GM13977 (cell line): ENCODE results near the gene PTGER2.

Source experiments
- DNase-seq: peaks from one replicate; pipeline ENCODE4 v3.0.0; 2012; ENCODE audit warnings: low spot score
- in situ Hi-C: fragments of 300-500 bp; cut with MboI; formaldehyde crosslinking; loops from one replicate; pipeline ENCODE4 v1.12.0; 2022; ENCODE audit warnings: low sequenced_read_pairs, low pct_unique_long_range_greater_than_20kb, mixed read lengths, inconsistent platforms; ENCODE audit not compliant: unreplicated experiment
- TF ChIP-seq, protein P1 (sequence below): IDR thresholded peaks from 2 replicates; pipeline ENCODE4 v1.5.1; 2012; ENCODE audit warnings: mild to moderate bottlenecking, control low read depth; ENCODE audit not compliant: insufficient read depth; ENCODE audit errors: extremely low read depth, missing control alignments

PTGER2 gene

DNA sequence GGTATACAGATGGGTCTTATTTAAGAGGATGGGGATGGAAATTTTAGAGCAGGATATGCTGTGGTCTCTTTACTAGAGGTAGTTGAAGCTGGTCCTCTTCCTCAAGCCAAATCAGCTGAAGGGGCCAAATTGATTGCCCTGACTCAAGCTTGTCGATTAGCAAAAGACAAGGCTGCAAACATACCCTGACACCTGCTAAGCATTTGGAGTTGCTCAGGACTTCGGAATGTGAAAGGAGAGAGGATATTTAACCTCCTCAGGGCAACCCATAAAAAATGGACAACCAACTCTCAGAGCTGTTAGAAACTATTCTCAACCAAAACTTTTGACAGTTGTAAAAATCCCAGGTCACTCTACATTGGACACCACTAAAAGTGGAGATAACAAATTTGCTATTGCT lies 31.0 kb upstream of the PTGER2 start:
- TF ChIP-seq, protein P1, sequence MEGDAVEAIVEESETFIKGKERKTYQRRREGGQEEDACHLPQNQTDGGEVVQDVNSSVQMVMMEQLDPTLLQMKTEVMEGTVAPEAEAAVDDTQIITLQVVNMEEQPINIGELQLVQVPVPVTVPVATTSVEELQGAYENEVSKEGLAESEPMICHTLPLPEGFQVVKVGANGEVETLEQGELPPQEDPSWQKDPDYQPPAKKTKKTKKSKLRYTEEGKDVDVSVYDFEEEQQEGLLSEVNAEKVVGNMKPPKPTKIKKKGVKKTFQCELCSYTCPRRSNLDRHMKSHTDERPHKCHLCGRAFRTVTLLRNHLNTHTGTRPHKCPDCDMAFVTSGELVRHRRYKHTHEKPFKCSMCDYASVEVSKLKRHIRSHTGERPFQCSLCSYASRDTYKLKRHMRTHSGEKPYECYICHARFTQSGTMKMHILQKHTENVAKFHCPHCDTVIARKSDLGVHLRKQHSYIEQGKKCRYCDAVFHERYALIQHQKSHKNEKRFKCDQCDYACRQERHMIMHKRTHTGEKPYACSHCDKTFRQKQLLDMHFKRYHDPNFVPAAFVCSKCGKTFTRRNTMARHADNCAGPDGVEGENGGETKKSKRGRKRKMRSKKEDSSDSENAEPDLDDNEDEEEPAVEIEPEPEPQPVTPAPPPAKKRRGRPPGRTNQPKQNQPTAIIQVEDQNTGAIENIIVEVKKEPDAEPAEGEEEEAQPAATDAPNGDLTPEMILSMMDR, result no peak
- no peak for DNase-seq
- in situ Hi-C loops, result loop anchor here (10.0 kb wide), 1 partner anchor 192 kb away; no protein-coding TSS in a partner anchor

DNA sequence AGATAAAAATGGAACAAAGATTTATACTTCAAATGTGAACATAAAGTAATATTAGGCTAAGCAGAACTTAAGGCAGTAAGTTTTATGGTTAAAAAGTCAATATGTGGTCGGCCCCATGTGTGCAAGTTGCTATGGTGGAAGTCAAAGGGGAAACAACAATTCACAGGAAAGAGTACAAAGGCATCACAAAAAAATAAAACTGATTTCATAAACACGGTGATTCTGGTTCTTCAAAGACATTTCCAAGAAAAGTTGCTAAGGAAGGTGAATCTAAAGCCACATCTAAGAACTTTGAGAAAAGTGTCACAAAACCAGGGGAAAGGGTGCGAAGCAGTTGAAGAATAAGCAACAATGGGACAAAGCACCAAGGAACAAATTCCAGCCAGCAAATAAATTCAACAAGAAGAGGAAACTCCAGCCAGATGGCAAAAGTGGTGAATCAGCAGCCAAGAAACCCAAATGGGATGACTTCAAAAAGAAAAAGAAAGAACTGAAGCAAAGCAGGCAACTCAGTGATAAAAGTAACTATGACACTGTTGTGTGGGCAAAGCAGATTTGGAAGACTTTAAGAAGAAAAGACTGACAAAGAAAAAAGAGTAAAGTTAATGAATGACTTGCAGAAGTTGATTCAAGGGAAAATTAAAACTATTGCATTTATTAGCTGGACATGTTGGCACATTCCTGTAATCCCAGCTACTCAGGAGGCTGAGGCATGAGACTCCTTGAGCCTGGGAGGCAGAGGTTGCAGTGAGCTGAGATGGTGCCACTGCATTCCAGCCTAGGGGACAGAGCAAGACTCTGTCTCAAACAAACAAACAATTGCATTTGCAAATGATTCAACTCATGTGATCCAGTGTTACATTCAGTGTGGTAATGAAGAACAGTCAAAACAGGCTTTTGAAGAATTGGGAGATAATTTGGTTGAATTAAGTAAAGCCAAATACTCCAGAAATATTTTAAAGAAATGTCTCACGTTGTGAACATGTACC lies 27.2 kb upstream of the PTGER2 start:
- DNase-seq, result no peak
- in situ Hi-C loops, result loop anchor here (10.0 kb wide), 1 partner anchor 188 kb away; no protein-coding TSS in a partner anchor
- TF ChIP-seq, protein P1, result no peak

DNA sequence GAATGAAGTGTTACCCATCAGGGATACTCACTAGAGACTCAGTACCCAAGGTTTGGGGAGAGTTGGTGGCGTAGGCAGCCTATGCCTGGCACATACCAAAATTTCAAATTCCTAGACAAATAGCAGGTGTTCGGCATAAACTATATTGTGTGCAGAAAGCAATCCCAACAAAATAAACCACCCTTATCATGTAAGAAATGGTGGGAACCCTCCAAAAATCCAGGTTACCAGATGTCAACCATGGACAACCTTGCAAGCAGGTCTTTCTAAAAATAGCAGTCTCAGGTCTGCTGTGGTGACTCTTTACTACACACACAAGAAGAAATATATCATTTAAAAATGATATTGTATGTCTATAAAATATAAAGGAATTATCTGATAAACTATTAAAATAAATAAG lies 17.7 kb upstream of the PTGER2 start:
- no peak for DNase-seq
- TF ChIP-seq, protein P1, result no peak
- in situ Hi-C loops, result no loop called here

DNA sequence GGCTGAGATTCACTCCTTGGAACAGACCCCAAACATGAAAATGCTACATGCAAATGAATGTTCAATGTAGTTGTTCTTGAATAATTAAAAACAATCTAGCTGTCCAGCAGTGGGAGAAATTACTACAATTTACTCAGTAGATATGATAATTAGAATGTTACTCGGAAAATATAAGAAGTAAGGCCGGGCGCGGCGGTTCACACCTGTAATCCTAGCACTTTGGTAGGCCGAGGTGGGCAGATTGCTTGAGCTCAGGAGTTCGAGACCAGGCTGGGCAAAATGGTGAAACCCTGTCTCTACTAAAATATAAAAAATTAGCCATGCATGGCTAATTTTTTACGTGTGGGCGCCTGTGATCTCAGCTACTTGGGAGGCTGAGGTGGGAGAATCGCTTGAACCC lies 15.3 kb upstream of the PTGER2 start:
- DNase-seq, result no peak
- in situ Hi-C loops, result no loop called here
- TF ChIP-seq, protein P1, result no peak

DNA sequence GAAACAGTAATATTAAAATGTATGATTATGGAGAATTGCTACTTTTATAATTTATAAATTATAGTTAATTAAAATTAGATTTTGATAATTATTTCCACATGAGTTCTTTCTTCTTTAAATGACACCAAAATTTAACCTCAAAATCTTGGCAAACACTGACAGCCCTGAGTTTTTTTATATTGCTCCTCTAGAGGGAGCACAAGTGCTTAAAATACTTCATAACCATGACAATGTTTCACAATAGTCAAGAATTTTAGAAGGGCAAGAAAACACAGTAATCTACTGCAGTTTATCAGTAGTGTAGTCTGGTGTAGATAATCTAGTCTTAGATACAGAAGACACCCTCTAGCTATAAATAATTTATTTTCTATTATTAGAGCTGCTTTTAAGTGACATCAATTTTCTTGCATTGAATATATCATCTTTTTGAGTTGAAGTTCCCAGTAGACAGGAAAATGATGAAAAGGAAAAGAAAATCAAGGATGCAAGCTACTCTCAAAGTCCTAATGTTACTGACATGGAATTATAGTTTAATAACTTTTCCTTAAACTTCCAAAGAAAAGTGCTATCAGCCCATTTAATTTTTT lies 14.3 kb upstream of the PTGER2 start:
- TF ChIP-seq, protein P1, result peak; percentile 65
- in situ Hi-C loops, result no loop called here
- peak; percentile 63 for DNase-seq

GRCh38 chr14:52303236-52303635 lies 10.9 kb upstream of the PTGER2 start:
- in situ Hi-C loops, result no loop called here
- no peak for DNase-seq
- TF ChIP-seq, protein P1, result no peak
